HG03135 (cell line): ENCODE results near the gene SMLR1.
A peak's percentile ranks its signal among the peaks of the same experiment; 100 is the strongest.

Experiments used
- ATAC-seq: cut with Tn5 transposase; IDR thresholded peaks from one replicate; pipeline ENCODE4 v1.9.1; 2021; ENCODE audit warnings: mild to moderate bottlenecking, moderate library complexity; ENCODE audit not compliant: unreplicated experiment

The SMLR1 gene

GRCh38 chr6:130849594-130849993 lies 22.4 kb downstream of the SMLR1 start:
- no peak for ATAC-seq

DNA sequence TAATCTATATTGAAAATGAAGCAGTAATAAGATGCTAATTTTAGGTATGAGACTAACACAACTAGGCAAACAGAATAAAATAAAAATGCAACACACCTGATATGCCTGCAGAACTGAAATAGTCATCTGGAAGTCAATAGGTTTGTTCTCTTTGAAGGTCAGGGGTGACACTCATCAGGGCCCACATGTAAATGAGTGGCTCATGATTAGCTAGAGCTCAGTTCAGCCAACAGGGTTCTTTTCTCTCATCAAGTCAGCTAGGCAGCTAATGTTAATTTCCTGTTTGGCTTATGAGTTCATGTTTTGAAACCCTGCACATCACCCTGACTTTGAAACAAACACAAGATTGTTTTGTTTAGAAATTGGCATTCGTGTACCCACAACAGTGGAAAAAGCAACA lies 23.8 kb downstream of the SMLR1 start:
- no peak for ATAC-seq

- no peak for ATAC-seq
Observed at GRCh38 chr6:130852844-130853554, 25.8 kb downstream of the SMLR1 start.

- ATAC-seq = no peak
Observed at GRCh38 chr6:130853555-130854183, 26.5 kb downstream of the SMLR1 start.

DNA sequence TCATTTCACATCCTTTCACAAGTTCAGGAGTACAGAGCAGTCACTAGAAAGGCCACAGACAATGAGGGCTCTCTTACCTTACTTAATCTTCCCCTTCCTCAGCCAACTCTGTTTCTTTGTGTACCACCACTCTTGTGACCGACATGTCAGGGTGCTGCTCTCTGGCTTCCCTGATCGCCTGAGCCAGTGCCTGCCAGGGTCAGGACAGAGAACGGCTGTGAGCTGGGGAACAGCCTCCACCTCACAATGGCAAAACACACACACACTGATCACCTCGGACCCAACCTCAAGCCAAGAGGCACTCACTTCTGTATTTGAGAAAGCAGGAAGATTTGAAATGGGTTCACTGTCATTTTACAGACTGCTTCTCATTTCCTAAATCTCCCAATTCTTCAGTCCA lies 30.8 kb downstream of the SMLR1 start:
- no peak for ATAC-seq

DNA sequence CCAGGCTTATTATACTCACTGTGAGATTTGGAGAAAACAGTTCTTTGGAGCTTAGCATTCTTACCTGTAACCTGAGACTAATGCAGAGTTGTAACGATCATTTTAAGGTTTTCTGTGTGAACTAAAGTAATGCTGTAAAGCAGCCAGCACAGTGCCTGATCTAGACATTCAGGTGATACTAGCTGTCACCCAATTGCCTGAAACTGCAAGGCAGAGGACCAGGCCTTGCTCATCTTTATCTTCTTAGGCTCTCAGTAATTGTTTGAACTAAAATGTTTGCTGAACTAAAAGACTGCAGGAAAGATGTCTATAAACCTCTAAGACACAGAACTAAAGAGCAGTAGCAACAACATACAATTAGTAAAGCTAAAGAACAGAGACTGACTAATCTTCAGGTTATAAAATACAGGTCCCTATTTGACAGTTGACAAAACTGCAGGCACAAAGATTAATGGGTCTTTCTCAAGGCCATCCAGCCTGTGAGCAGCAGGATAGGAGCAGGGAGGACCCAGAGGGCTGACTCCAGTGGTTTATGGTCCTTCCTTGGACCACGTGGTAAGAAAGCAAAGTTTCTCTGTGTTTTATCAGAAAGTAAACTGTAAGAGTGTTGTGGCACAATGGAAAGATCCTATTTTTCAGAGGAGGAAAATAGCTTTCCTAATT lies 31.4 kb downstream of the SMLR1 start:
- no peak for ATAC-seq

DNA sequence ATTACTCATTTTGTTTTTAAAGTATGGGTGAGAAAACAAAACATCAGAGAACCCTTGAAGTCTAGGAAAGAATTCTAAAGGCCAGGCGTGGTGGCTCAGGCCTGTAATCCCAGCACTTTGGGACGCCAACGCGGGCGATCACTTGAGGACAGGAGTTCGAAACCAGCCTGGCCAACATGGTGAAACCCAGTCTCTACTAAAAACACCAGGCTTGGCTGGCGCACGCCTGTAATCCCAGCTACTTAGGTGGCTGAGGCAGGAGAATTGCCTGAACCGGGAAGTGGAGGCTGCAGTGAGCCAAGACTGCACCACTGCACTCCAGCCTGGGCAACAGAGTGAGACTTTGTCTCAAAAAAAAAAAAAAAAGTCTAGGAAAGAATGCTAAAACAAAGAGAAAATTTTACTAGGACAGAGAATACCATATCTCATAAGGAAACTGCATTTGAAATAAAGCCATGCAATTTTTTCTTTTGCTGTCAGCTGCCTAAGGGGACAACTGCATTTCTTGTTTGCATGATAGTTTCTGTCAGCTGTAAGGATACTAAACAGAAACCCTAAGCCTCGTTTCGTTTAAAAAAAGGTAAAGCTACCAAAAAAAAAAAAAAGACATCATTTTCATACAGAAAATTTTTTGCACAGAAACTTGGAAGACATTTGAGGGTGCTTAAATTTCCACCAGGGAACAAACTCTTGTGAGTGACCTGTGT lies 32.1 kb downstream of the SMLR1 start:
- no peak for ATAC-seq

DNA sequence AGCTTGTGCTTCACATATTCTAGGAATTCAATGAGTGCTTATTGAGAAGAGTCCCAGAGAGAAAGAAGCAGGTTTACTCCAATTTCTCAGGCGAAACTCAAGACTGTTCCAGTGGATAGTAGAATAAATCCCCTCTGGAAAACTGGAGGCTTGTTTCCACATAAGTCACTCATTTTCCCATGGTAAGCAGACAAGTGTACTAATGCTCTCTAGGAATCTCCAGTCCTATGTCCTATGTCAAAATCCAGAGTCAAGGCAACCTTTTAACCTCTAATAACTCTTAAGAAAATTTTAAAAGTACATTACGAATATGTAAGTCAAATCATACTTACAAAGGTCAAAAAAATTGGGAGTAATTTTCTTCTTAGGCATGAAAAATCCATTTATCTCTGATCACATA lies 35.2 kb downstream of the SMLR1 start:
- ATAC-seq = no peak

GRCh38 chr6:130863415-130864230 lies 36.4 kb downstream of the SMLR1 start:
- ATAC-seq = no peak

DNA sequence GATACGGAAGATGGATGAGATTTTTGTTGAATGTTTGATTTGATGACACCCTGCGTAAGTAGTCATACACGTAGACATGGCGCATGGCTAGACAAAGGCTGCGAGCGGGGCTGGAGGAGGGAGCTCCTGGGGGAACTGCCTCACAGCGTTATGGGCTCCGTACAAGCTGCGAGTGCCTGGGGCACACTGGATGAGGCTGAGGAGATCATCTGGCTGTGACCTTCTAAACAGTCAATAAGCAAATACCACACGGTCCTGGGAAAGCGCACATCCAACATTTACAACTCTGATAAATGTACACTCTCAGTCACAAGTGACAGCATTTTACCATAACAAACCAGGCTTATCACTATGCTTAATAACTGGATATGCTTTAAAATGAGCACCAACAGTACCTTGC lies 37.1 kb downstream of the SMLR1 start:
- no peak for ATAC-seq

GRCh38 chr6:130865793-130866192 lies 38.6 kb downstream of the SMLR1 start:
- no peak for ATAC-seq

- ATAC-seq = no peak
Observed at GRCh38 chr6:130869681-130870080, 42.5 kb downstream of the SMLR1 start.

DNA sequence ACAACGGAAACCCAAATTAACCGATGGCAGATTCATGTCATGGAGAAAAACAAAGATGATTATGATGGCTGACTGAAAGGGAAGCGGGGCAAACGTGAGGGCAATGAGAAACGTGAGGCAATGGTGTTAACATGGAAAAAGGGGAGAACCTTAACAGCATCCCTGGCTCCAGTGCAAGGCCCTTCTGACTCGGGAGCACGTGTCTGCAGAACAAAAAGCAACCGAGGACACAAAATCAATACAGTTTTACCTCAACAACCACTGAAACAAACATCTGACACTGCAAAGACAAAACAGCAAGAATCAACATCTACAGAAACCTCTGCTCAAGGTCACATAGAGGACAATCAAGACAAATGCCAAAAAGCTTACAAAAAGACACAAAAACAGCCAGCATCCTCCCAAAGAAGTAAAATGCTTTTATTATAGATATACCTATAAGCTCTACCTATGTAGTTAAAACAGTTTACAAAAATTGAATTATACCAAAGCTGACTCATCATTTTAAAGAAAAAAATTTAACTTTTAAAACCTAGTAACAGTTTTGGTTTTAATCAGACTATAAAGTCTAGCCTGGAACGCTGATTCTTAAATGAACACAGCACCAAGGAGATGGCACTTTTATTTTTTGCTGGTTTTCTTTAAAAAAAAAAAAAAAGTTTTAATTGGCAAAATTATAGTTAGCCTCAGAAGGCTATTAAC lies 43.1 kb downstream of the SMLR1 start:
- no peak for ATAC-seq

GRCh38 chr6:130872250-130873095 lies 45.3 kb downstream of the SMLR1 start:
- ATAC-seq = no peak

DNA sequence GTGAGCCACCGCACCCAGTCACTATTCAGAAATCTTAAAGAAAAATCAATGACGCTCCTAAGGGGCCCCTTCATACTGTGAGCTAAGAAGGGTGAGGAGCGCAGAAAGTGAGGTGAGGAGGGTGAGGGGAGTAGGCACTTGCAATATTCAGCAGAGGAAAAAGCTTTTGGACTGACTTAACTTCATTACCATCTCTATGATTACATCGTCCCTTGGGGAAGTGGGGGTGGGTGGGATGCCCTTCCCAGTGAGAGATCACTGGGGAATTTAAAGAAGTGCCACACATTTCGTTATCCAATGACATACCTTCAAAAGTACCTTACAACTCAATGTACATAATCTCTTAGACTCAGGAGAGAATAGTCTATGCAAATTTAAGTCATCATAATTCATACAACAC lies 46.5 kb downstream of the SMLR1 start:
- no peak for ATAC-seq

DNA sequence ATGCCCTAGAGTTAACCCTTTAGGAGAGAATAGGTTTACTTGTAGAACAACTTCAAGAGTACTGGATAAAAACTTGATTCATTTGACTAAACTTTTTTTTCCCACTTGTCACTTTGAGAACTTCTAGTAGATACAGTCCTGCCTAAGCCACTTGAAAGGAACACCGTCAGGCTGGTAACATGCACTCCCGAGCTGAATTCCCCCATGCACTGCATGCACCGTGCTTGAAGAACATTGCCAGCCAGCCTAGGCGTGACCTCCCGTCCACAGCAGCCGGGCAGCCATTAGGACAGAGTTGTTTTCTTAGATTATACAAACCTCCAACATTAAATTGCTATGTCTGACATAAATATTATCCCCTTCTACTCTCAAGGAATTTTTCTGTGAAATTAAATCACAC lies 52.6 kb downstream of the SMLR1 start:
- ATAC-seq = no peak

- no peak for ATAC-seq
Observed at GRCh38 chr6:130882370-130882769, 55.2 kb downstream of the SMLR1 start.

DNA sequence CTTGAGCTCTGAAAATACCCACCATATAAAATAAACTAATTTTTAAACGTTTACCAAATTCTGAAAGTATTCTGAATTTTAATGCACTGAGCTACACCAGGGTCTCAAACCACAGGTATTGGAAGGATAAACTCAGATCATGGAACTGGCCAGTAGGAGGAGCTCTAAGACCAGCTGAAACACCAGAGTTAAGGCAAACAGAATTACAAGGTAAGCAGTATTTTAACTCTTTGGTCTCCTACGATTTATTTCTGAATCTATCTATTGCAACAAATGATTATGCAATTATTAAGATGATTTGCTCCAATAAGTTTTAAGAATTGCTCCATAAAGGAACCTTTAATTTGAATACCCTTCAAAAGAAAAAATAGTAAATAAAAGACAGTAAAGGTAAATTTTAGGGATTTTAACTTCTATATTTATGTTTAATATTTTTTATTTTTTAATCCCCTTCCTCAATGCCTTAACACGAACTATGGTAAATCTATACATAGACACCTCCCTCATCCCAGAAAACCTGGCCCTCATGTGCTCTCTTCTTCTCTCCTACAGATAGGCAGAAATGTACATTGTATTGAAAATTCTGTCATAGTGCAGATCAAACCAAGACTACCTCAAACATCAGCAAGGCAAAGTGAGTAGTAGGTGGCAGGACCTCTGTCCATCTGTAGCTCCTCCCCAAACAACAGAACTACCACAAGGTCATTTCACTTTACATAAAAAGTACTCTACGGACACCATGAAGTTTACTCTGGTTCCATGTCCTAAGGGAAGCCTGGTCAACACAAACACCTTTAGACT lies 58.4 kb downstream of the SMLR1 start:
- peak; percentile 88 for ATAC-seq
